CD4-positive, alpha-beta T cell treated with Interleukin-12 subunit alpha and Interleukin-12 subunit beta, for 1 hour (primary cell): ENCODE measurements around the gene TMEM164.

Source experiments
- DNase-seq: peaks from one replicate; pipeline ENCODE4 v3.0.0-alpha.2; 2020

The TMEM164 gene

DNA sequence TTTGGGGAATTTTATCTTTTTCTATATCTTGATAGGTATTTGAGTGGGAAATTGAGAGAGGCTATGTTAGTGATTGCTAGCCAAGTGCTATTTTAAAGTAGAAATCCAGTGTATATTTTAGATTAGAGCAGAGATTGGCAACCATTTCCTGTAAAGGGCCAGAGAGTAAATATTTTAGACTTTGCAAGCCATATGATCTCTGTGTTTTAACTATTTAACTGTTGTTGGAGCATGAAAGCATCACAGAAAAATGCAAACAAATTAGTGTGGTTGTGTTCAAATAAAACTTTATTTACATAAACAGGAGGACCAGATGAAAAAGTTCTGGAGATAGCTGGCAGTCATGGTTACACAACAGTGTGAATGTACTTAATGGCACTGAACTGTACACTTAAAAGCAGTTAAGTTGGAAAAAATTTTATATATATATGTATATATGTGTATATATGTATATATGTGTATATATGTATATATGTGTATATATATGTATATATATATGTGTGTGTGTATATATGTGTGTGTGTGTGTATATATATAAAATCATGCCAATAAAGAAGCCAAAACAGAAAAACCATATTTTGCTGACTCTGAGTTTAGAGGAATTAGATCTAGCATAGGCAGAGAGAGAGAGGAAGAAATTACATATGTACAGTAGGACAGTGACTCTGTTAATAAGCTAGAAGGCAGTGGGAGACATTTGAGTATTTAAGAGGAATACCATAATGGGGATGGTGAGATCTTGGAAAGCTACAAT, 83.4 kb downstream of the TMEM164 start:
- no peak for DNase-seq

DNA sequence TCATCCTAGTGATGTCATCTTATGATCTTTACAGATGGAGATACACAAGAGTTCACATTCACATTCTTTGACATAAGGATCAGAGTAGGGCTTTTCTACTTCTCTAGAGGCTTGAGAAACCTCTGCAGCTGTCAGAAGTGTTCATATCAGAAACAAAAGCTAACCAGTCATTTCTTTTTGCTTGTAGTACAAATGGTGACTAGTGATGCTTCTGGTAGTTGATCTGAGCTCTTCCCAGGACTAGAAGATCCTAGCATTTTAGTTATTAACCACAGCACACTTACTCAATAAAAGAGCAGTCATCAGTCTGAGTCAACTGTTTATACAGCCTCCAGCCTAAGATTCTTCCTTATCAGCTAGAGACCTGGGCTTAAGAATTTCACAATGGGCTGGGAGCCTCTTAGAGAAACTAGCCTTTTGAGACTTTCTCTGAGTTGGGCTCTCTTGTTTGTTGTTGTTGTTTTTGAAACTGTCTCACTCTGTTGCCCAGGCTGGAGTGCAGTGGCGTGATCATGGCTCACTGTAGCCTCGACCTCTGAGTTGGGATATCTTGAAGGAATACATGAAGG, 84.1 kb downstream of the TMEM164 start:
- DNase-seq, result no peak

DNA sequence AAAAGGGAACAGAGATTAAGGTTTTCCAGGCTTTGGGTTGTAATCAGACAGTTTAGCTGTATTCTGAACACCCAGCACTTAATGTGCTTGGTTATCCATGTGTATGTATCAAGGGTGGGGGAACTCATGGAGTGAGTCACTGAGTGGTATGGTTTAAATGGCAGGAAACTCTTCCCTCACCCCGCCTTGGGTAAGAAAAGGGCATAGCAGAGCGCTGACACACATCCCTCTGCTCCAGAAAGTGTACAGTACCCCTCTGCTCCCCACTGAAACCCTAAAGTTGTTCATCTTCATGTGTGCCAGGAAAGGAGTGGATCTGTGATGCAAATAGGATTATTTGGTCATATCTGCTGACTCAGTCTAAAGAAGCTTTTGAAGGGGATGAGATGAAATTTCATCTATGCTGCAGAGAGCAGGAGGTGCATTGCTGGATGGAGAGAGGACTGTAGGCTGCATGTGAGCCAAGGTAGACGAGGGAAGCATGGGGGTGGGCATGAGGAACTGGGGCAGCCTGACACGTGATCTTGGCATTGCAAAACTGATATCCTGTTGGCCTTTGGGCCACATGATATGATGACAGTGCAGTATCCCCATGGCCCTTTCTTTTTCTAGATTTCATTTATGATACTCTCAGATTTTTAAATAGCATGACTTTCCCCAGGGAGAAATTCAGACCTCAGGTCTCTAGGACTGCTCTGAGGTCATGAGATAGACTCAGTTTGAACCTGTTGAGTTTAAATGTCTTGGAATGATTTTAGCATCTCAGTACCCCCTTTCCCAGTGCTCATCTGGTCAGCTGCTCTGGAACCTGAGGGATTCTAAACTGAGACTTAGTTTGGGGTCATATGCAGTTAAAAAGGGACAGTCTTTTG, 84.8 kb downstream of the TMEM164 start:
- DNase-seq, result no peak

DNA sequence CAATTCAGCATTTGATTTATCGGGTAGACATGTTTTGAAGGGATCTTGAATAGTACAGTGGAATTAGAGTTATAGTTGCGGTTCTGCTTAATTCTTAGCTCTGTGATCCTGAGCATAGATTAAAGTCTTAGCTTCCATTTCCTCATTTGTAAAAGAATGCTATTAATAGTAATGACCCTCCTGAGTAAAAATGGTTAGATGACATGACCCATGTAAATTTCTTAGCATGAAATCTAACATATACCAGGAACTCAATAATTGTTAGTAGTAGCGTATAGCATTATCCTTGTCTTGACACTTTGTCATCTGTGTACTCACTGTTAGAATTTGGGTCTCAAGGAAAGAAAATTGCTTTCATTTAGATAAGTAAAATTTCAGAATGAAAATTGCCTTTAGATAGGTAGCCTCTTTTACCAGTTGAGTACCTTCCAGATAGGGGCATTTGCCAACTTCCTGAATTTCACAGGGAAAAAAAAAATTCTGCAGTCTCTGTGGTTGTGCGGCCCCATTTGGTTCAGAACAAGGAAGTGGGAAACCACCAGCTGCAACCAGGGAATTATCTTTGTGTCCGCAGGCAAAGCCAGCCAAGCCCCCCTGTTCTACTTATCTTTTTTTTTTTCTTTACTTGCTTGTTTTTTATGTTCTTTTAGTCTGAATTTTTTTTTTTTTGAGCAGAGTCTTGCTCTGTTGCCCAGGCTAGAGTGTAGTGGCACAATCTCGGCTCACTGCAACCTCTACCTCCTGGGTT, 86.9 kb downstream of the TMEM164 start:
- no peak for DNase-seq

DNA sequence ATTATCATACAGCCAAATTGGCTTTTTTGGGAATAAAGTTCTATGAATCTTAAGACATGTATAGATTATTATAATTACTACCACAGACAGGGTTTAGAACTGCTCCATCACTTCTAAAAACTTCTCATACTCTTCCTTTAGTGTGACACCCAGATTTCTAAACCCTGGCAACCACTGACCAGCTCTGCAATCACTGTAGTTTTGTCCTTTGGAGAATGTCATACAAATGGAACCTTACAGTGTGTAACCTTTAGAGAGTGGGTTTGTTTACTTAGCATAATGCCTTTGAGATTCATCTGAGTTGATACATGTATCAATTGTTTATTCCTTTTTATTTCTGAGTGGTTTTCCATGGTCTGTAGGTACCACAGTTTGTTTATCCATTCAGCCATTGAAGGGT, 95.0 kb downstream of the TMEM164 start:
- no peak for DNase-seq

DNA sequence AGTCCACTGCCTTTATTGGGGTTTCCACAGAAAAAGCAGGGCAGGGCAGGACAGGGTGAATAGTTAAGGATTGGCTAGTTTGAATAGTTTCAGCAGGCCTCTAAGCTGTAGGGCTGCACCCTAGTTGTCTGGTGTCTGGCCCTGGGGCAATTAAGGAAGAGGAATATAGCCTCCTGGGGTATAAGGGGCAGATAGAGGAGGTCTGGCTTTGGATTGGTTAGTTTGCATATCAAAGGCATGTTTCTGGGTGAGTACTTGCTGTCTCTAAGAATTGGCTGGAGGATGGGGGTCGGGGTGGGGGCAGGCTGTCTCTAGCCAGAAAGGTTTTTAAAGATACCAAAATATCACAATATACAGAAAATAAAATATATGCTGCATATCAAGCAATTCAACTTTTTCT, 100.4 kb downstream of the TMEM164 start:
- DNase-seq, result no peak

DNA sequence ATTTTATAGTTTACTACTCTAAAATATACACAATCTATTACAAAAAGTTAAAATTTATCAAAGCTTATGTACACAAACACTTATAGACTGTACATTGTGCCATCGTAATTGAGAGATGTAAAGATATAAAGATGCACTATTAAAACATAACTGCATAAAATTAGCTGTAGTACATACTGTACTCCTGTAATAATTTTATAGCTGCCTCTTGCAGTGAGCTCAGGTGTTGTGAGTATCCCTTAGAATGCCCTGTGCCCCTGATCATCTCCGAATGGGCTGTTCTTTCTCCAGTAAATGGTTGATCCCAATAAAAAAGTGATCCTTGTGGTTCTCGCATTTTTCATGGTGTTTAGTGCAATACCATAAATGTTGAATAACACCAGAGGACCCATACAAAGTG, 101.2 kb downstream of the TMEM164 start:
- no peak for DNase-seq

DNA sequence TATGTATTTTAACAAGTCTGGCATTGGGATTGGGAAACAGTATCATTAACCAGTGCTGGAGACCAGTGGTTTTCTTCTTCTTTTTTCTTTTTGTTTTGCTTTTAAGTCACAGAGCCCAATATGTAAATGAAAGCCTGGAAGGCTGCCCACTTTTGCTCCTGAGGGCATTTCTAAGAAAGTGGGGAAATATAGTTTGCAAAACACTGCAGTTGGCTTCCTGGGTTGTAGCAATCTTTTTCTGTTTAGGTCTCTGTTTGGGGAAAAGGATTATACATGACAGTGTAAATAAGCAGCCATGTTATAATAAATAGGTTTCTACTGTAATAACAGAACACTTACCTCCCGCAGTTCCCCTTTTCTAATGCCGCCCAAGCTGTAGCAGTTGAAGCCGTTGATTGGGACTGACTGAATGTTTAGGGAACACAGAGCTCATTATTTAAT, 105.5 kb downstream of the TMEM164 start:
- no peak for DNase-seq

DNA sequence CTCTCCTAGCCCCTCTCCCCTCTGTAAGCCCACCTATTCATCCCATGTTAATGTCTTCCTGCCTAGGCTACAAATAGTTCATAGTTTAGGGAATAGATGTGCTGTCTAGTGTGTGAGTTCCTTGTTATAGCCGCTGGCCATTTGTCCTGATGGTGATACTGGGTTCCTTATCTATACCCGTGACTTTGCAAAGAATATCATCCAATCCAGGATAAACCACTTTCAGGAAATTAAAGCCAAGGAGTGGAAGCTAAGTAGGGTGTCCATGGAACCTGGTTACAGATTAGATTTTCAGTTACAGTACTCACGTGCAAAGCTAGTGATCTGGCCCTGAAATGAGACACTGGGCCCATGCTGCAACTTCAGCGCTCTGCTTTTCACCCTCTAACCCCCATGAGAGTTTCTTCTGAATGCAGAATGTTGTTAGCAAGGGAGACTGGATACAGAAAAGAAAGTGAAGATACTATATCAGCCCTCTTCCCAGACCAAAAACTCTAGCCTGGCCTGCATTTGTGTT, 111.4 kb downstream of the TMEM164 start:
- DNase-seq, result no peak

DNA sequence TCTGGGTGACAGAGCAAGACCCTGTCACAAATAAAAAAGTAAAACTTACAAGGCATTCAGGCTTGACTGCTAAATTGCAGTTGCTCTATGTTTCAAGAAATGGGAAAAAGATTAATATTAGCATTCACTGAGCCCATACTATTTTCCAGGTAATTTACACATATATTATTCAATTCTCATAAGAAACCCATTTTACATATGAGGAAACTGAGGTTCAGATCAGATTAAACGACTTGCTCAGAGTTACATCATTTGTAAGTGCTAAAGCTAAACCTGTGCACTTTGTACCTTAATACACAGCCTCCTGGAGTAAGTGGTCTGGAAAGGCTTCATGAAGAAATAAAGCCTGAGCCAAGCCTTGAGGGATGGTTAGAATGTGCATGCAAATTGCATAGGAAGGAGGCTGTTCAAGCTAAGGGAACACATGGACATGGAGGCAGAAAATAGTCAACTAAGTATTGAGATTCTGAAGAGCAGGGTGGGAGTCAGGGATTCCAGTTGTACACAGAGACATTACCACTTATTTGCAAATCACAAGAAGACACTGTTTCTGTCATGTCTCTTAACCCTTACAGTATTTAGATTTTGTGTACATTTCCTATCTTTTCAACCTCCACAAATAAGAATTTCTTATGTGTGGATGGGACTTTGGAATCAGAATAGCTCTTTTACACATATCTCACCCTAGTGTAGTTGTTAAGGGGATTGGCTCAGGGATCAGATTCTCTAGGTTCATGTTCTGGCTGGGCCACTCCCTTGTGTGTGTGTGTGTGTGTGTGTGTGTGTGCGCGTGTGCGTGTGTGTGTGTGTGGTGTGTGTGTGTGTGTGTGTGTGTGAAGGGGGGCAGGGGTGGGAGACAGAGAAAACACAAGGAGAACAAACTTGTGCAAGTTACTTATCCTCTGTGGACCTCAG, 113.4 kb downstream of the TMEM164 start:
- no peak for DNase-seq

DNA sequence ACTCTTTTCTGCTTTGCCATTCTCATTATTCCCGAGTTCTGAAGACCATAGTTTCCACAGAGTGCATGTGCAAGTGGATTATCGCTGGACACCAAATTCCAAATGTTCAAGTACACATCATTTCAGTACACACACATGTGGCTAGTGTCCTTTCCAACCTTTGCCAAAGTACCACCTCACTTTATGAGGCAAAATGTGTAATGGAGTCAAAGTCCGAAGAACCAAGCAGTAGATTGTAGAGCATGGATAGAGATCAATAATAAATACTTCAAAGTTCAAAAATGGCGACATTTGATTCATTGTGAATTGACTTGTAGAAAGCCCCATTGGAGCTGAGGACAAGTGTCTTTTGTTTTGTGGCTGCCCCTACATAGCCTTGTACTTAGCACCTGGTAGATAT, 115.6 kb downstream of the TMEM164 start:
- no peak for DNase-seq

DNA sequence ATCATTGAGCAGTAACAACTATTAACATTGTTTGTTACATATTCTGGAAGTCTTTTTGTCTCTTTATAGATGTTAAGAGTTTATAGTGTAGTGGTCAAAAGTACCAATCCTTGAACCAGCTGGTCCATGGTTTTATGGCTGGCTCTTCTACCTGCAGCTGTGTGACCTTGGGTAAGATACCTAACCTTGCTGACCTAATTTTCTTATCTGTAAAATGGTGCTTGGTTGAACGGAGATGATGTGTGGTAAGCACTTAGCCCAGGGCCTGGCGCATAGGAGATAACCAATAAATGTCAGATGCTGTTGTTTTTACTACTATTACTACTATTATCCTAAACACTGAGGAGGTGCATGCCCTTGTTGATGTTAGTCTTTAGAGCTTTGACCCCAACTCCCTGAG, 116.6 kb downstream of the TMEM164 start:
- DNase-seq, result no peak

DNA sequence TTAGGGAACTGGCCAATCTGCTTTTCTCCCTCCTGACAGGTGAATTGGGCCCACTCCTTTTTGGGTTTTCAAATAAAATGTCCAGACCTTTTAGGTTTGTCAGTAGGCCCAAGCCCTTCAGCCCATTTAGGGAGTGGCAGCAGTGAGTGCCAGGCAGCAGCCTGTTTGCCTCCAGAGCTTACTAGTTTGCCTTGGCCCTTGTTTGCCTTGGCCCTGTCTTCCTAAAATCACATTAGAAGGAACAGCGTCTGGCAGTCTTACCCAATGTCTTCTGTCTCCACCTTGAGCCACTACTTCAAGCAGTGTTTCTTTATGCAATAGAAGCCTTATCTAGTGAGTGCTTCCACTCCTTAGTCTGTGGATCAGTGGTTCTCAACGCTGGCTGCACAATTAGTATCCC, 117.1 kb downstream of the TMEM164 start:
- DNase-seq, result no peak

DNA sequence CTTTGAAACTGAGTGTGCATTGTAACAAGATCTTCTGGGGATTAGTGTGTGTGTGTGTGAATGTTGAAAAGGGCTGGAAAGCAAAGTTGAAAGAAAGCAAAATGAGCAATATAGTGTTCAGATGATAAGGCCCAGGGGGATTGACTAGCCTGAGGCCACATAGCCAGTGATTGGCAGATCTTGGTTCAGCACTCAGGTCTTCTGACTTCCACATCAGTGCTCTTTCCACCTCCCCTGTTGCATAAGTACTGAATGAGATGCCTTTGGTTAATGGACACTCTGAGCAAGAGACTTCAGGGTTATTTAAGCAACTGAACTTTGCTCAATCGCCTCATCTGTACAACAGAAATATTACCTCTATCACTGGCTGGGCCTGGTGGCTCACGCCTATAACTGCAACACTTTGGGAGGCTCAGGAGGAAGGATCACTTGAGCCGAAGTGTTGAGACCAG, 120.4 kb downstream of the TMEM164 start:
- DNase-seq, result no peak

DNA sequence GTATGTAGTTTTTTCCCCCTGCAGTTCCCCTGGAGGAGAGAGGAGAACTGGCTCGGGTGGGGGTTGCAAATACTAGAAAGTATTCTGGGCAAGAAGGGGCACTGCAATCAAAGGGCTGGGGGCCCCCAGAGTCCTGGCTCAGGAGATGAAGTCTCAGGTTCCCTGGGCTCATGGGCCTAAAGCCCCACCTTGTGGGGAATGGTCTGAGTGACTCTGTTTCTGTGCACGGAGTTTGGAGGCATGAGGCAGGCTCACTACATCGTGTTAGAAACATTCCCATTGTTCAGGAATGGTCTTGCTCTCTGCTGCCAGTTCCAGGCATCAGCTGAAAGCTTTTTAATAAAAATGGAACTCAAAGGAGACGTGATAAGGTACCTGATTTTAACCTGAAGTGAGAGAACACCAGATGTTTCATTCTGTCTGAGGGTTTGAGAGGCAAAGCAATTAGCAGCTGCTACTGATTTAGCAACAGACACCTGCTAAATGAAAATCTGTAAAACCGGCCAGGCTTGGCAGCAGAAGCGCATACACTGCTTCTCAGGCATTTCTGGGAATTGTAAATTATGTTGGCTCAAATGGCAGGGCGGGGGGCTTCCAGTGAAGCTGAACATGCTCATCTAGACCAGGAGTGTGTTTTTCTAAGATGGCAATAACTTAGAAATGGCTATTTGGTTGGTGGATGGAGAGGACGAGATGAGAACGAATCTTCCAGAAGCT, 122.7 kb downstream of the TMEM164 start:
- DNase-seq, result no peak

DNA sequence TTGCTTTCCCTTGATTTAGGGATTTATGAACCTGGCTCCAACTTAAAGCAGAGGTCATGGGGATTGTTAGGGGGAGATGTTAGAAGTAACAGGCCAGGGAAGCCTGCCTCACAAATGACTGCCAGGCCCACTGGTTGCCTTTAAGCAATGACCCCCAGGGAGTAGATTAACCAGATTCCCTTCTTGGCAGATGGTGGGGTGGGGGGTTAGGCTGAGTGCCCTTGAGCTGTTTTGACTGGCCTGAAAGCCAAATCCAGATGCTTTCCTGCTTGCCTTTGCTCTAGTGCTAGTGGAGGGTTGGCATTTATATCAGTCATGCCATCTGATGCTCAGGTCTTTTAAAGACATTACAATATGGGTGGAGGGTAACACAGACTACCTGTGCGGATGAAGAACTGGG, 128.1 kb downstream of the TMEM164 start:
- DNase-seq, result no peak

DNA sequence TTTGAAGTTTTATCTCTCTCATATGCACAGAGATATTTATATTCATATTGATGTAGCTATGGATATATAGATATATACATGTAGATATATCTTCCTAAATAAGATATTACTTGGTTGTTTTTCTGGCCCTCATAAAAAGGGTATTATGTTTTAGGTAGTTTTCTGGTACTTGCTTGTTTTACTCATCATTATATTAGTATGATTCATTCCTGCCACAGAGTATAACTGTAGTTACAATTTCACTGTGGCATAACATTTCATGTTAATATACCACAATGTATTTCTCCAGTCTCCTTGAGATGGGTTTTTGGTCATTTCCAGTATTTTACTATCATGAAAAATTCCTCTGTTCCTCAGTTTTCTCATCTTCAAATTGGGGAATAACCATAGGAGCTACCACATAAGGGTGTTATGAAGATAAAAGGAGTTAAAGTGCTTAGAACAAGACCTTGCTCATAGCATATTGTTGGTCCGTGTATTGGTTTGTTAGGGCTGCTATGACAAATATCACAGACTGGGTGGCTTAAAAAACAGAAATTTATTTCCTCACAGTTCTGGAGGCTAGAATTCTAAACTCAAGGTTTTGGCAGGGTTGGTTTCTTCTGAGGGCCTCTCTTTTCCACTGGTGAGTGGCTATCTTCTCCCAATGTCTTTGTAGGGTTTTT, 129.7 kb downstream of the TMEM164 start:
- no peak for DNase-seq

DNA sequence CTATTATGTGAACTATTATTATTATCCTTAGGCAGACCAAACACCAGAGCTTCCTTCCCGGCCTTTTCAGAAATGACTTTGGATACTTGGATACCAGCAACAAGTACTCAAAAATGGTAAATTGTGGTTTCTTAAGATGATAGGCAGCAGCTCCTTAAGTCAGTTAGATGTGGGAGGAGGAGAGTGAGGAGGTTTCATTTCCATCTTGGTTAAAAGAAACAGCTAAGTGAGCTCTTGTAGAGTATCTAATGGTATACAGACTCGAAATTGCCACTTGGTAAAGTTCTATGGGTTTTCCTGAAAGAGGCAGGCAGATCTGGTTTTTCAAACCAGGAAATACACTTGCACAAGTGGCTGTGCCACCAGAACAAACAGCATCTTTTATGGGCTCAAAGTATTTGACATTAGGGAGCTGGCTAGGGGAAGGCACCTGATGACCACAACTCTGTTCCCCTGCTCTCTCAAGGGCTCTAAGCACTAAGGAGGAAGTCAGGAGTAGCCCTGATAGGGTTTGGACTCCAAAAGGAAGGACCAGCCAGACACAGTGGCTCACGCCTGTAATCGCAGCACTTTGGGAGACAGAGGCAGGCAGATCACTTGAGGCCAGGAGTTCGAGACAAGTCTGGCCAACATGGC, 130.9 kb downstream of the TMEM164 start:
- no peak for DNase-seq

DNA sequence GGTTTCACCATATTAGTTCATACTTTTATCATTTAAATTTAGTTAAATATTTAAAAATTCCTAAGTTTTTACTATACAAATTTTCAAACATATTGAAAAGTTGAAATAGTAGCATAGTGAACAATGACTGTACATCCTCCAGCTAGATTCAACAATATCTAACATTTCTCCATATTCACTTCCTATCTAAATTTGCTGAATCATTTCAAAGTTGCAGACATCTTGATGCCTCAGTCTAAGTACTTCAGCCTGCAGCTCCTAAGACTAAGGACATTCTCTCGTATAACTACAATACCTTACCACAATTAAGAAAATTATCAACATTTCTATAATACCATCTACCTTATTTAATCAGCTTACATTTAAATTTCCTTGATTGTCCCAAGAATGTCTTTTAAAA, 132.7 kb downstream of the TMEM164 start:
- DNase-seq, result no peak

DNA sequence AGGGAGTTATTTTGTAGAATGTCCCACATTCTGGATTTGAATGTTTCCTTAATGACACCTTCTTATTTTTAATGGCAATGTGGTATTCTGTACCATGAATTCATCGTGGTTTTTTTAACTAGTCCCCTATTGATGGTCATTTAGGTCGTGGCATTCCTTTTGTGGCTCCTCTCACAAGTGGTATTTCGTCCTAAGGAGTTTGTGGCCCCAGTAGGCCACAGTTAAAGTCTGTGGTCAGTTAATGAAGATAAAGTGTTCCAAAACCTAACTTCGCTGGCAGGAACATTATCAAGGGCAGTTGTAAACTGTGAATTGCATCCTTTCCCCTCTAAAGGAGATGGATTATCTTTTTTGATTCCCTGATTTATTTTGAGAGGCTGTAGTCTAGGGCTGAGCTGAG, 133.2 kb downstream of the TMEM164 start:
- no peak for DNase-seq
